Lower lobe of right lung (tissue), 2 donors: ENCODE measurements around the gene LARP1. TPM values are rescaled to one million over a fixed set of nuclear protein-coding genes. Genes with fewer than 3 reads are reported as not detected.
"Not testable (repeated sequence)": the region's sequence is repeated elsewhere in the genome, so short reads cannot be mapped to it uniquely, and the experiment has no call there.

ENCODE experiments used
- ATAC-seq, 2 donors: fragments of 200-7000 bp; cut with Tn5 transposase; one replicate each; pipeline ENCODE4 v1.9.1; 2020 to 2022; ENCODE audit warnings: mild to moderate bottlenecking in 2 of 2, moderate library complexity in 2 of 2
- DNase-seq: peaks from one replicate; pipeline ENCODE4 v3.0.0-alpha.2; 2020
- H3K27ac ChIP-seq: fragments of 200-600 bp; one replicate; pipeline ENCODE4 v1.8.0; 2022
- H3K27me3 ChIP-seq: fragments of 200-600 bp; one replicate; pipeline ENCODE4 v1.8.0; 2022; ENCODE audit warnings: low read depth
- H3K36me3 ChIP-seq: fragments of 200-600 bp; one replicate; pipeline ENCODE4 v1.8.0; 2022; ENCODE audit warnings: mild to moderate bottlenecking
- H3K4me1 ChIP-seq: fragments of 200-600 bp; one replicate; pipeline ENCODE4 v1.8.0; 2022
- H3K4me3 ChIP-seq: fragments of 200-600 bp; one replicate; pipeline ENCODE4 v1.8.0; 2022; ENCODE audit warnings: mild to moderate bottlenecking
- H3K9me3 ChIP-seq: fragments of 200-600 bp; one replicate; pipeline ENCODE4 v1.8.0; 2022
- CTCF ChIP-seq: fragments of 200-600 bp; IDR thresholded peaks from one replicate; pipeline ENCODE4 v1.8.0; 2022; ENCODE audit warnings: antibody characterized with exemption, mild to moderate bottlenecking
- intact Hi-C: fragments of 100-400 bp; cut with DNase I; formaldehyde crosslinking; loops from one replicate; pipeline ENCODE4 v1.11.0; 2022
- total RNA-seq: library from RNA; stranded (reverse); fragmentation: NEBNext Ultra II Directional; extraction: Animal tissue kit (Norgen Biotek cat#: 25700); gene quantifications from one replicate; pipeline ENCODE4 v1.2.1, GENCODE V29; 2021
- donor health status: DM: no; HTN: yes; CAD: no; lungs with severe emphysema.

Gene LARP1
- total RNA-seq, 1 donor from 2014 or later: 143 TPM

- H3K4me1 ChIP-seq: peaks cover 10% of the 10 kb centered on the region
- peaks cover 99% of the 10 kb centered on the region for H3K36me3 ChIP-seq
- no peaks in the 10 kb centered on the region for H3K27me3 ChIP-seq
- H3K4me3 ChIP-seq: no peak overlapping the region
- no peak for TF ChIP-seq CTCF
- H3K27ac ChIP-seq: no peak overlapping the region
- intact Hi-C loops: loop anchor here (10.0 kb wide), 1 partner anchor 162 kb away; no protein-coding TSS in a partner anchor
- ATAC-seq (no peak), DNase-seq (no peak)
- no peaks in the 10 kb centered on the region for H3K9me3 ChIP-seq
These were observed 61.8 kb downstream of the LARP1 start for GRCh38 chr5:154816891-154817492.

- no peak for DNase-seq
- H3K4me1 ChIP-seq: peaks cover 7% of the 10 kb centered on the region
- H3K4me3 ChIP-seq: no peak overlapping the region
- no peak for TF ChIP-seq CTCF
- H3K27ac ChIP-seq: no peak overlapping the region
- intact Hi-C loops: loop anchor here (10.0 kb wide), 1 partner anchor 163 kb away; no protein-coding TSS in a partner anchor
- no peaks in the 10 kb centered on the region for H3K27me3 ChIP-seq
- ATAC-seq: no peak
- no peaks in the 10 kb centered on the region for H3K9me3 ChIP-seq
- H3K36me3 ChIP-seq: peaks cover 99% of the 10 kb centered on the region
These were observed 62.6 kb downstream of the LARP1 start for GRCh38 chr5:154817815-154818214.

GRCh38 chr5:154818471-154819116 is 63.4 kb downstream of the LARP1 start:
- intact Hi-C loops: loop anchor here (10.0 kb wide), 1 partner anchor 164 kb away; no protein-coding TSS in a partner anchor
- H3K9me3 ChIP-seq: no peaks in the 10 kb centered on the region
- H3K4me1 ChIP-seq: peaks cover 7% of the 10 kb centered on the region
- no peak overlapping the region for H3K27ac ChIP-seq
- H3K36me3 ChIP-seq: peaks cover 99% of the 10 kb centered on the region
- TF ChIP-seq CTCF: no peak
- ATAC-seq: no peak
- H3K27me3 ChIP-seq: no peaks in the 10 kb centered on the region
- H3K4me3 ChIP-seq: no peak overlapping the region
- DNase-seq: no peak

GRCh38 chr5:154819546-154819945 is 64.4 kb downstream of the LARP1 start:
- no peak for ATAC-seq
- Histone ChIP-seq H3K4me1 (peaks cover 7% of the 10 kb centered on the region), H3K27me3 (no peaks in the 10 kb centered on the region), H3K9me3 (no peaks in the 10 kb centered on the region), H3K27ac (no peak overlapping the region), H3K4me3 (no peak overlapping the region), H3K36me3 (peaks cover 99% of the 10 kb centered on the region)
- TF ChIP-seq CTCF: no peak
- intact Hi-C loops: loop anchor here (10.0 kb wide), 1 partner anchor 165 kb away; no protein-coding TSS in a partner anchor
- no peak for DNase-seq

GRCh38 chr5:154820383-154820782 is 65.2 kb downstream of the LARP1 start:
- Histone ChIP-seq H3K4me3 (no peak overlapping the region), H3K9me3 (no peaks in the 10 kb centered on the region), H3K27me3 (no peaks in the 10 kb centered on the region), H3K4me1 (peaks cover 7% of the 10 kb centered on the region), H3K36me3 (peaks cover 97% of the 10 kb centered on the region), H3K27ac (no peak overlapping the region)
- ATAC-seq (no peak), DNase-seq (no peak)
- TF ChIP-seq CTCF: no peak
- intact Hi-C loops: no loop called here

GRCh38 chr5:154822896-154823295 is 67.7 kb downstream of the LARP1 start:
- H3K27me3 ChIP-seq, H3K4me1 ChIP-seq, intact Hi-C loops, ATAC-seq, H3K9me3 ChIP-seq, H3K27ac ChIP-seq, H3K4me3 ChIP-seq, DNase-seq: not testable (repeated sequence)
- peaks cover 85% of the 10 kb centered on the region for H3K36me3 ChIP-seq
